Neuron (in vitro differentiated cells): ENCODE results near the gene ARID1A.
"Not testable (repeated sequence)": the region's sequence is repeated elsewhere in the genome, so short reads cannot be mapped to it uniquely, and the experiment has no call there.

Source experiments
- H2AFZ ChIP-seq: one replicate; pipeline ENCODE4 v1.6.1; 2013; ENCODE audit warnings: low read depth, mild to moderate bottlenecking, inconsistent platforms, low read length, moderate library complexity
- H3K27me3 ChIP-seq: one replicate; pipeline ENCODE4 v1.6.1; 2013; ENCODE audit warnings: low read length; ENCODE audit not compliant: insufficient read depth
- H3K36me3 ChIP-seq: one replicate; pipeline ENCODE4 v1.6.1; 2013; ENCODE audit warnings: low read length; ENCODE audit not compliant: insufficient read depth
- H3K4me1 ChIP-seq: one replicate; pipeline ENCODE4 v1.6.1; 2013; ENCODE audit warnings: low read length; ENCODE audit not compliant: insufficient read depth
- H3K4me3 ChIP-seq: 2 replicates; pipeline ENCODE4 v1.5.1; 2013; ENCODE audit warnings: mild to moderate bottlenecking, low read length, moderate library complexity
- H3K9me3 ChIP-seq: one replicate; pipeline ENCODE4 v1.6.1; 2013; ENCODE audit warnings: low read length

ARID1A gene

DNA sequence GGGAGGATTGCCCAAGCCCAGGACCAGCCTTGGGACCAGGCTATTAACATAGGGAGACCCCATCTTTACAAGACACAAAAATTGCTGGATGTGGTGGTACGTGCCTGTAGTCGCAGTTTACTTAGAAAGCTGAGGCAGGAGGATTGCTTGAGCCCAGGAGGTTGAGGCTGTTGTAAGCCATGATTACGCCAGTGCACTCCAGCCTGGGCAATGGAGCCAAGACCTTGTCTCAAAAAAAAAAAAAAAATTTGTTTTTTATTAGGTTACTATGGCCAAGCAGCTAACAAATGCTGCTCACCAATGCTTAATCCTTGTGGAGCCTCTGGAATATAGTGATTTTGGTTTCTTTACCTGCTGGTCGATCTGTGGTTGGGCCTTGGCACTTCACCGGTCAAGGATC is 8.8 kb downstream of the ARID1A start:
- H3K4me1 ChIP-seq, result peaks cover 37% of the 10 kb centered on the region
- H3K9me3 ChIP-seq, result peaks cover 2% of the 10 kb centered on the region
- H3K27me3 ChIP-seq, result no peaks in the 10 kb centered on the region
- H2AFZ ChIP-seq, result no peak overlapping the region
- H3K4me3 ChIP-seq, result no peak overlapping the region
- peaks cover 28% of the 10 kb centered on the region for H3K36me3 ChIP-seq

DNA sequence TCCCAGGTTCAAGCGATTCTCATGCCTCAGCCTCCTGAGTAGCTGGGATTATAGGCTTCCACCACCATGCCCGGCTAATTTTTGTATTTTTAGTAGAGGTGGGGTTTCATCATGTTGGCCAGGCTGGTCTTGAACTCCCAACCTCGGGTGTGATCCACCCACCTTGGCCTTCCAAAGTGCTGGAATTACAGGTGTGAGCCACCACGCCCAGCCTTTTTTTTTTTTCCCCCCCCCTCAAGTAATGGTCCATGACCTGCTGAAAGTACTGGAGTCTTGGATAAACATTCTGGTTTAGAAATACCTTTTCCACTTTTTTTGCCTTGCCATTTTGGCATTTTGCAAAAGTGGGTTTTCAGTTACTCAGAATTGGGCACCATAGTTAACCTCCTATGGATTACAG is 9.4 kb downstream of the ARID1A start:
- H3K4me1 ChIP-seq, result peaks cover 31% of the 10 kb centered on the region
- H2AFZ ChIP-seq, H3K27me3 ChIP-seq, H3K4me3 ChIP-seq, H3K9me3 ChIP-seq: not testable (repeated sequence)
- H3K36me3 ChIP-seq, result peaks cover 29% of the 10 kb centered on the region

- Histone ChIP-seq H3K36me3 (peaks cover 34% of the 10 kb centered on the region), H3K4me3 (no peak overlapping the region), H3K4me1 (peaks cover 25% of the 10 kb centered on the region), H3K27me3 (no peaks in the 10 kb centered on the region), H2AFZ (no peak overlapping the region), H3K9me3 (peaks cover 2% of the 10 kb centered on the region)
These were observed 10.0 kb downstream of the ARID1A start for GRCh38 chr1:26705788-26706311.

DNA sequence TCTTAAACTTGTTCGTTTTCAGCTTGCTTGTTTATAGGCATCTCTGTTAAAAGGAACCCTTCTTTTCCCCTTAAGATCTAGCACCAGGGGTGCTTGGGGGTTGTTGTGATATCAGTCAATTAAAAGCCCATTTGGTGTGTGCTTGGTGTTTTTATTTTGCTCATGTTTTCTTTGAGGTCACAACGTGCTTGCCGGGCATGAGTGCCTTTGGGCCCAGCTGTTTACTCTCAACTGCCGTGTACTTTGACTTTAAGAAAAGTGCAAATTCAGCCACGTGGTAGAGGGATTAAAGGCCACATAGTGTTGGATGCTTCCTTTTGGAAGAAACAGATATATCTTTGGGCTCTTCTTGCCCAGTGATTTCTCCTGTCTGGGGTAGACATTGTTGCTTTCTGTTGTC is 10.5 kb downstream of the ARID1A start:
- no peak overlapping the region for H3K4me3 ChIP-seq

GRCh38 chr1:26710811-26711210 is 15.0 kb downstream of the ARID1A start:
- H3K9me3 ChIP-seq, result peaks cover 2% of the 10 kb centered on the region

More for the DNA sequence above, 10.5 kb downstream of the ARID1A start:
- H3K9me3 ChIP-seq, result peaks cover 2% of the 10 kb centered on the region
- peaks cover 37% of the 10 kb centered on the region for H3K36me3 ChIP-seq
- peaks cover 20% of the 10 kb centered on the region for H3K4me1 ChIP-seq
- H3K27me3 ChIP-seq, result no peaks in the 10 kb centered on the region
- no peak overlapping the region for H2AFZ ChIP-seq

DNA sequence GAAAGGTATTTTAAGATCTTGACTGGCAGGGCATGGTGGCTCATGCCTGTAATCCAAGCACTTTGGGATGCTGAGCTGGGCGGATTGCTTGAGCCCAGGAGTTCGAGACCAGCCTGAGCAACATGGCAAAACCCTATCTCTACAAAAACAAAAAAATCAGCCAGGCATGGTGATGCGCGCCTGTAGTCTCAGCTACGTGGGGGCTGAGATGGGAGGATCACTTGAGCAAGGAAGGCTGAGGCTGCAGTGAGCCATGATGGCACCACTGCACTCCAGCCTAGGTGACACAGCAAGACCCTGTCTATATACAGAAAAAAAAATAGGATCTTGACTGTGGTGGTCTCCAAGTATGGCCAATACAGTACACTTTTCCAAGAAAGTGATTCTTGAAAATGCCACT is 16.0 kb downstream of the ARID1A start:
- H3K9me3 ChIP-seq, result peaks cover 2% of the 10 kb centered on the region
- H3K27me3 ChIP-seq, result no peaks in the 10 kb centered on the region
- H3K4me3 ChIP-seq, result no peak overlapping the region
- peaks cover 37% of the 10 kb centered on the region for H3K36me3 ChIP-seq
- H3K4me1 ChIP-seq, result peaks cover 6% of the 10 kb centered on the region
- H2AFZ ChIP-seq, result no peak overlapping the region

More at GRCh38 chr1:26710811-26711210, 15.0 kb downstream of the ARID1A start:
- H3K27me3 ChIP-seq, result no peaks in the 10 kb centered on the region
- H3K36me3 ChIP-seq, result peaks cover 40% of the 10 kb centered on the region
- peaks cover 5% of the 10 kb centered on the region for H3K4me1 ChIP-seq
- no peak overlapping the region for H3K4me3 ChIP-seq
- H2AFZ ChIP-seq, result no peak overlapping the region

- no peak overlapping the region for H2AFZ ChIP-seq
- no peak overlapping the region for H3K4me3 ChIP-seq
- H3K4me1 ChIP-seq, result peaks cover 11% of the 10 kb centered on the region
- no peaks in the 10 kb centered on the region for H3K9me3 ChIP-seq
- peaks cover 29% of the 10 kb centered on the region for H3K36me3 ChIP-seq
- no peaks in the 10 kb centered on the region for H3K27me3 ChIP-seq
These were observed 21.2 kb downstream of the ARID1A start for GRCh38 chr1:26717017-26717491.

DNA sequence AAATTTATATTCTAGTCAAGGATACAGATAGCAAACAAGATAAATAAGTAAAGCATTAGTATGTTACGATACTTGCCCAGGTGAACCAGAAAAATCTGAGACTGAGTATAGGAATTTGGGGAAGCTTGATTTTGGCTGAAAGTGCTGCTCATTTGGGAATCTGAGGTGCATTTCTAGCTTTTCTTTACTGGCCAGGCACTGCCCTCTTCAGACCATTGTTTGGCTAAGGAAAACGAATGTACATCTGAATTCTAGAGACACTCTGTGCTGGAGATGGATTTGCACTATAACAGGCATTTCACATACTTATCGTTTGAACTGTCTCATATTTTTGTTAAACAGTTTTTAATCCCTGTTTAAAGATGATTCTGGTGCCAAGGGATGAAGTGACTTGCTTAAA is 23.4 kb downstream of the ARID1A start:
- H2AFZ ChIP-seq, result no peak overlapping the region
- H3K9me3 ChIP-seq, result no peaks in the 10 kb centered on the region
- no peak overlapping the region for H3K4me3 ChIP-seq
- H3K36me3 ChIP-seq, result peaks cover 20% of the 10 kb centered on the region
- H3K4me1 ChIP-seq, result peaks cover 30% of the 10 kb centered on the region
- H3K27me3 ChIP-seq, result no peaks in the 10 kb centered on the region

GRCh38 chr1:26721669-26722355 is 26.0 kb downstream of the ARID1A start:
- Histone ChIP-seq H2AFZ (no peak overlapping the region), H3K27me3 (no peaks in the 10 kb centered on the region), H3K4me1 (peaks cover 43% of the 10 kb centered on the region), H3K4me3 (no peak overlapping the region), H3K9me3 (no peaks in the 10 kb centered on the region), H3K36me3 (peaks cover 20% of the 10 kb centered on the region)

GRCh38 chr1:26723013-26723991 is 27.5 kb downstream of the ARID1A start:
- H3K9me3 ChIP-seq, result no peaks in the 10 kb centered on the region
- H3K4me3 ChIP-seq, result no peak overlapping the region
- H3K4me1 ChIP-seq, result peaks cover 54% of the 10 kb centered on the region
- H2AFZ ChIP-seq, result no peak overlapping the region
- H3K36me3 ChIP-seq, result peaks cover 14% of the 10 kb centered on the region
- no peaks in the 10 kb centered on the region for H3K27me3 ChIP-seq

- Histone ChIP-seq H3K36me3 (peaks cover 9% of the 10 kb centered on the region), H3K27me3 (no peaks in the 10 kb centered on the region), H3K9me3 (no peaks in the 10 kb centered on the region), H3K4me3 (no peak overlapping the region), H2AFZ (no peak overlapping the region), H3K4me1 (peaks cover 54% of the 10 kb centered on the region)
These were observed 28.3 kb downstream of the ARID1A start for GRCh38 chr1:26724118-26724517.

- Histone ChIP-seq H3K4me3 (no peak overlapping the region), H3K27me3 (no peaks in the 10 kb centered on the region), H3K4me1 (peaks cover 54% of the 10 kb centered on the region), H3K36me3 (peaks cover 13% of the 10 kb centered on the region), H2AFZ (no peak overlapping the region), H3K9me3 (no peaks in the 10 kb centered on the region)
These were observed 29.1 kb downstream of the ARID1A start for GRCh38 chr1:26724926-26725325.

GRCh38 chr1:26725904-26726303 is 30.1 kb downstream of the ARID1A start:
- H2AFZ ChIP-seq, H3K9me3 ChIP-seq, H3K27me3 ChIP-seq, H3K4me3 ChIP-seq: not testable (repeated sequence)
- Histone ChIP-seq H3K4me1 (peaks cover 54% of the 10 kb centered on the region), H3K36me3 (peaks cover 18% of the 10 kb centered on the region)
